Measurements from ENCODE around the gene IP6K3. TPM values are rescaled to one million over a fixed set of nuclear protein-coding genes. Genes with fewer than 3 reads are reported as not detected.

IP6K3 gene
- total RNA-seq, 1 experiment from 2014 or later: not detected

Other genes with a start within 250 kb of the IP6K3 start
- 11.7 and 21.8 TPM in 2 replicates for gene BAK1, start 166.6 kb downstream of the IP6K3 start, total RNA-seq (2014; rRNA removed; shearing (Covaris generic); ENCODE audit: low replicate concordance)
- gene ITPR3, start 125.6 kb downstream of the IP6K3 start, total RNA-seq (2014; rRNA removed; shearing (Covaris generic); ENCODE audit: low replicate concordance): 7.1 and 14.5 TPM in 2 replicates
- gene UQCC2, start 35.2 kb downstream of the IP6K3 start, total RNA-seq (2014; rRNA removed; shearing (Covaris generic); ENCODE audit: low replicate concordance): 10.8 and 36.4 TPM in 2 replicates
- 30.5 and 36.0 TPM in 2 replicates for gene LEMD2, start 42.2 kb upstream of the IP6K3 start, total RNA-seq (2014; rRNA removed; shearing (Covaris generic); ENCODE audit: low replicate concordance)
- not detected in 2 replicates for gene MLN, start 57.1 kb upstream of the IP6K3 start, total RNA-seq (2014; rRNA removed; shearing (Covaris generic); ENCODE audit: low replicate concordance)

Data from MG63 (cell line).